ENCODE data around the gene ZNF575. TPM values are rescaled to one million over a fixed set of nuclear protein-coding genes. Genes with fewer than 3 reads are reported as not detected.
A peak's percentile ranks its signal among the peaks of the same experiment; 100 is the strongest.

The ZNF575 gene
- total RNA-seq (2014; rRNA removed; shearing (Covaris generic)): 0.08 TPM in 2 replicates

- DNase-seq (ENCODE audit: low spot score): peak; percentile 97
Observed at GRCh38 chr19:43532962-43533545, at the start of gene ZNF575. Gene ZNF575 (plus strand): TSS chr19:43533188. CDS start chr19:43534423, 1,235 bp downstream.

GRCh38 chr19:43483281-43483680 lies 49.7 kb upstream of the ZNF575 start:
- DNase-seq (ENCODE audit: low spot score): no peak

GRCh38 chr19:43485951-43486350 lies 47.0 kb upstream of the ZNF575 start:
- no peak for DNase-seq (ENCODE audit: low spot score)

GRCh38 chr19:43486412-43486811 lies 46.6 kb upstream of the ZNF575 start:
- DNase-seq (ENCODE audit: low spot score): no peak

- DNase-seq (ENCODE audit: low spot score): no peak
Observed at GRCh38 chr19:43488179-43488578, 44.8 kb upstream of the ZNF575 start.

- no peak for DNase-seq (ENCODE audit: low spot score)
Observed at GRCh38 chr19:43489310-43489709, 43.7 kb upstream of the ZNF575 start.

GRCh38 chr19:43489979-43490599 lies 42.9 kb upstream of the ZNF575 start:
- DNase-seq (ENCODE audit: low spot score): no peak

- DNase-seq (ENCODE audit: low spot score): no peak
Observed at GRCh38 chr19:43490759-43491158, 42.2 kb upstream of the ZNF575 start.

- DNase-seq (ENCODE audit: low spot score): no peak
Observed at GRCh38 chr19:43495082-43495481, 37.9 kb upstream of the ZNF575 start.

- DNase-seq (ENCODE audit: low spot score): no peak
Observed at GRCh38 chr19:43496960-43497359, 36.0 kb upstream of the ZNF575 start.

GRCh38 chr19:43498233-43498842 lies 34.6 kb upstream of the ZNF575 start:
- no peak for DNase-seq (ENCODE audit: low spot score)

- peak; percentile 41 for DNase-seq (ENCODE audit: low spot score)
Observed at GRCh38 chr19:43499042-43499441, 33.9 kb upstream of the ZNF575 start.

- no peak for DNase-seq (ENCODE audit: low spot score)
Observed at GRCh38 chr19:43501661-43502418, 31.1 kb upstream of the ZNF575 start.

GRCh38 chr19:43502419-43502976 lies 30.5 kb upstream of the ZNF575 start:
- DNase-seq (ENCODE audit: low spot score): no peak

- peak; percentile 98 for DNase-seq (ENCODE audit: low spot score)
Observed at GRCh38 chr19:43503501-43504425, 29.2 kb upstream of the ZNF575 start.

GRCh38 chr19:43504426-43505185 lies 28.4 kb upstream of the ZNF575 start, which contains the start of gene PHLDB3:
Gene PHLDB3 (minus strand): TSS chr19:43504746. CDS start chr19:43504118, 628 bp downstream.
- DNase-seq (ENCODE audit: low spot score): peak; percentile 72

- no peak for DNase-seq (ENCODE audit: low spot score)
Observed at GRCh38 chr19:43505186-43505456, 27.9 kb upstream of the ZNF575 start.

GRCh38 chr19:43505941-43506340 lies 27.0 kb upstream of the ZNF575 start:
- no peak for DNase-seq (ENCODE audit: low spot score)

GRCh38 chr19:43506629-43507028 lies 26.4 kb upstream of the ZNF575 start:
- no peak for DNase-seq (ENCODE audit: low spot score)

GRCh38 chr19:43507880-43508279 lies 25.1 kb upstream of the ZNF575 start:
- no peak for DNase-seq (ENCODE audit: low spot score)
